Brain pericyte (primary cell): ENCODE measurements around the gene E2F3.

Source experiments
- DNase-seq: peaks from one replicate; pipeline ENCODE4 v3.0.0-alpha.2; 2012; ENCODE audit warnings: low read depth, low spot score

The E2F3 gene

GRCh38 chr6:20401205-20402091 is at the start of gene E2F3:
Gene E2F3 (plus strand): TSS chr6:20401879. CDS start chr6:20402233, 354 bp downstream.
- peak; percentile 99 for DNase-seq

GRCh38 chr6:20352346-20352745 is 49.3 kb upstream of the E2F3 start:
- no peak for DNase-seq

DNA sequence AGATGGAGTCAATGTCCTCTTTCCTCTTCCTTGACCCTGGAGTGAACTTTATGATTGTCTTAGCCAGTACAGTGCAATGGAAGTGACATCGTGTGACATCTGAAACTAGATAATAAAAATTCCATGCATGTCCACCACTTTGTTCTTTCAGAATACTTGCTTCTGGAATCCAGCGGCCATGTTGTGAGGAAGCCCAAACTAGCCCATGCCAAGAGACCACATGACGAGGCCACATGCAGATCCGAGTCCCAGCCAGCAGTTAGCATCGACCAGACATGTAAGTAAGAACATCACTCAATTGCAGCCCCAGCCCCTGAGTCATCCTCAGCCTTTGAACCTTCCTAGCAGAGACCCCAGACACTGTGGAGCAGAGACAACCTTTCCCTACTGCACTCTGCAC is 48.5 kb upstream of the E2F3 start:
- no peak for DNase-seq

- DNase-seq: no peak
These were observed 47.3 kb upstream of the E2F3 start for GRCh38 chr6:20354366-20354765.

- DNase-seq: no peak
These were observed 41.1 kb upstream of the E2F3 start for GRCh38 chr6:20360471-20361119.

DNA sequence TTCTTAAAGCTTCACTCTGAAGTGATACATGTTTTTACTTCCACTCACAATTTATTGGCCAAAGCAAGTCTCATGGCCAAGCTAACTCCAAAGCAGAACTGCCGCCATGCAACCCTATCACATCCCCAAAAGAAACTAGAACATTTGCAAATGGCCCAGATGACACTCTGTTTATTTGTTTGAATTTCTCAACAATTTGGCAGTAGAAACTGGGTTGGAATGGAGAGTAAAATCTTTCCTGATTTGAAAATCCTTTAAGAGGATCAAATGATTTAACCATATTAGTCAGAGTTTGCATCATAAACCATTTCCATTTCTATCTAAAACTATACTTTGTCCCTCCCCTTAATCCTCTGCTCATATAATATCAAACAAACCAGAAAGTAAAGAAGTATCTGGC is 39.1 kb upstream of the E2F3 start:
- DNase-seq: no peak

- DNase-seq: no peak
These were observed 37.4 kb upstream of the E2F3 start for GRCh38 chr6:20364327-20364726.

DNA sequence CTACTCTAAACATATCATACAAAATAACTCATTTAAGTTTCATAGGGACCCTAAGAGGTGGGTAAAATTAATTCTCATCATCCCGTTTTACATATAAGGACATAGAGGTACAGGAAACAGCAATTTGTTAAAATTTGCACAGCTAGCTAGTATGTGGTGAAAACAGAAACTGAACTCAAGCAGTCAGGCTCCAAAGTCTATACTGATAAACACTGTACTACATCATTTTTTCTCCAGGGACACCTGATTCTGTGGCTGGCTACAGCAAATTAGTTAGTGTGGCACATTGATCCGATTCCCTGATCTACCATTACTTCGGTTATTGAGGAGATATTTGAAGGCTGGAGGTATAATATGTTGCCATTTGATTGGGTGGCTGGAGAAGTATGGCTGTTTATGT is 36.2 kb upstream of the E2F3 start:
- DNase-seq: no peak

- DNase-seq: no peak
These were observed 35.4 kb upstream of the E2F3 start for GRCh38 chr6:20366082-20366830.

- no peak for DNase-seq
These were observed 33.8 kb upstream of the E2F3 start for GRCh38 chr6:20367743-20368485.

- no peak for DNase-seq
These were observed 31.3 kb upstream of the E2F3 start for GRCh38 chr6:20370393-20370792.

DNA sequence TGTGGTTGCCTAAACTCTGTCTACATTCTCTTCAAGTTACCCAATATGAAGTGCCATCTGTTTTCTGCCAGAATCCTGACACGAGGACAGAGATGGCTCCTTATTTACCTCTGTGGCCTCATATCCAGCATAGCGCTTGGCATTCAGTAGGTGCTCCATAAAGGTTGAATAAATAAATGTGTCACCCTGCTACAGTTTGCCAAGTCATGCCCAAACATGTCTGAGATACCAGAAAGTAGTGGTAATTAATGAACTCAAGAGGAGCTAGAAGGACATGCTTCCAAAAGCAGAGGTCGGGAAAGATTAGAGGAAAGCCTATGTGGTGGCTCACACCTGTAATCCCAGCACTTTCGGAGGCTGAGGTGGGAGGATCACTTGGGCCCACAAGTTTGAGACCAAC is 30.9 kb upstream of the E2F3 start:
- DNase-seq: no peak

- no peak for DNase-seq
These were observed 26.2 kb upstream of the E2F3 start for GRCh38 chr6:20375436-20375835.

DNA sequence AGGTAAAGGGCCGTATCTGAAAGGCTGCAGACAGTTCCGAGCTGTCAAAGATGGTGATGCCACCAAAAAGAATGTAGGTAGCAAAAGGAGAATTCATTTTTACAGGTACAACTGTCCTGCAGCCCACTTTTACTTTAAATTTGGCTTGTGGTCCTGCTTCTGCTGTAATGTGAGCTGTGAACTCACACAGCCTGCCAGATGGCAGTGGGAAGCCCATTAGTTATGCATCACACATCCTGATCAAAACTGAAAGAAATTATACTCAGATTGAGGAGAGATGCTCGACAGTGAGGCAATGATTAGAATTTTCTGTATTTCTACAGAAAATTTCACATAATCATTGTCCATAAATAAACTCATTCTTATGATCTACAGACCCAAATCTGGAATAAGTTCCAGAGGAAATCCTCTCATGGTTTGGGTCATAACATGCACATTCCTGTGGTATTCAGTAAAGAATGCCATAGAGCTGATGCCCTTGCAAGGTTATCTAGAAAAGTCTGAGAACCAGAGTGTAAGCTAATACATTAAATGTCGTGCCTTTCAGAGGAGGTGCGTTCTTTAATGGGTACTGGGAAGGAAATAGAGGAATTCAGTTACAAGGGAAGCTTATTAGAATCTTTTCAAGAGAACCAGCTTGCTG is 23.9 kb upstream of the E2F3 start:
- DNase-seq: no peak

DNA sequence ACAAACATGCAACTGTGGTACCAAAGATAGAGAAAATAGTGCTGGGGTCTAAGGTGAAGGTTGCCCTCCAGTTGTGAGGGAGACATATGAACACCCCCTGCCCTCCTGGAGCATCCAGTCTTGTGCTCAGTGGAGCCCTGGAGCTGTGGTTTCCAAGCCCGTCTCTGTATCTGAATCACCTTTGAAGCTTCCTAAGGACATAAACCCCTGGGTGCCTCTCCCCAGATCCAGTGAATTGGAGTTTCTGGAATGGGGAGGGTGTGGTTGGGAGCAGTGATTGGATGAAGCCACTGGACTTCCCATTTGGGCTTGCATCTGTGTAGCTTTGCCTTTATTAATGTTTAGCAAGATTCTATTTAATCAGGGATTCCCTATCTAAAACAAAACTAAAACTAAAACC is 22.4 kb upstream of the E2F3 start:
- no peak for DNase-seq

DNA sequence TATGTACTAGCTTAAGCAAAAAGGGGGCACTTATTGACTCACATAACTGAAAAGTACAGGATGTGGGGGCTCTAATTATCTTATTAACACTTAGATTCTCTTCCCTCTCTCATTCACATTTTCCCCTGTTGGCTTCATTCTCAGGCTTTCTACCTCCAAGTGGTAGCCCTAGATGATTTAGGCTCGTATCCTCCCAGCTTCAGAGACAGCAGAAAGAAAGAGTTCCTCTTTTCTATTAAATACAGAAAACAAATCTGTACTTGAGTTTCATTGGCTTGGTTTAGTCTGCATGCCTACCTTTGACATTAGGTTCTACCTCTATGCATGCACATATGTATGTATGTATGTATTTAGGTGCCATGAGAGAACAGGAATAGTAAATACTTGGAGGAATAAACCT is 15.5 kb upstream of the E2F3 start:
- DNase-seq: no peak

DNA sequence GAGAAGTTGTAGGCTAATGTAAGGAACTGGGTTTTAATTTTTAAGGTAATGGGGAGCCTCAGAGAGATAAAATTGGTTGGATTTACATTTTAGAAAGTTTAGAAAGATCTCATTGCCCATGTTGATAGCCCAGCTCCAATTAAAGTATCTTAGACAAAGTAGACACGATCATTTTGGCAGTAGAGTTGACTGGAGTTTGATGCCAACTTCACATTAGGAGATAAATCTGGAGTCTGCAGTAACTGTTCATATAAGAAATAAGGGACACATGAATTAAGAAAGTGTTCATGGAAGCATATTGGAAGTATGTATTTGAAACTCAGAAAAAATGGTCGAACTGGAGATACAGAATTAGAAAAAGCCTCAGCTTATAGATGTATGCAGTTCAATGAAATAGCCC is 12.6 kb upstream of the E2F3 start:
- no peak for DNase-seq

GRCh38 chr6:20393297-20393696 is 8.4 kb upstream of the E2F3 start:
- DNase-seq: no peak

- DNase-seq: no peak
These were observed 2.2 kb upstream of the E2F3 start for GRCh38 chr6:20399518-20399917.

GRCh38 chr6:20400456-20401204 is 1.0 kb upstream of the E2F3 start:
- no peak for DNase-seq

DNA sequence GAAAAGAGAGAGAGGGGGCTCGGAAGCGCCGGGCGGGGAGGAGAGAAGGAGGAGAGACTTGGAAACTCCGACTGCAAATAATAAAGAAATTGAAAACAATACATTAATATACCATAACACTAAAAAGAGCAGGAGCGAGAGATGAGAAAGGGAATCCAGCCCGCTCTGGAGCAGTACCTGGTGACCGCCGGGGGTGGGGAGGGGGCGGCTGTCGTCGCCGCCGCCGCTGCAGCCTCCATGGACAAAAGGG is 338 bp downstream of the E2F3 start:
- no peak for DNase-seq
